Urinary bladder (tissue), 4 donors: ENCODE data around the gene GRIA1. TPM values are rescaled to one million over a fixed set of nuclear protein-coding genes. Genes with fewer than 3 reads are reported as not detected.

ENCODE experiments used
- DNase-seq: peaks from one replicate; pipeline ENCODE4 v3.0.0-alpha.2; 2015; ENCODE audit errors: extremely low spot score
- H3K27ac ChIP-seq: one replicate; pipeline ENCODE4 v1.5.1; 2013; ENCODE audit warnings: low read depth, mild to moderate bottlenecking, moderate library complexity
- H3K36me3 ChIP-seq: one replicate; pipeline ENCODE4 v1.6.1; 2013; ENCODE audit warnings: mild to moderate bottlenecking, moderate library complexity; ENCODE audit not compliant: insufficient read depth
- H3K4me1 ChIP-seq: one replicate; pipeline ENCODE4 v1.6.1; 2013; ENCODE audit warnings: mild to moderate bottlenecking, moderate library complexity; ENCODE audit not compliant: insufficient read depth
- H3K4me3 ChIP-seq: one replicate; pipeline ENCODE4 v1.5.1; 2013; ENCODE audit warnings: low read depth, low read length
- WGBS: extraction: QIAGEN DNeasy Blood & Tissue Kit; methylation state at CpG from one replicate; pipeline ENCODE4 v1.1.7; 2013; 5-methylcytosine and 5-hydroxymethylcytosine counted together
- polyA plus RNA-seq: library from polyadenylated mRNA; stranded (reverse); fragments of 200-250 nt; gene quantifications from one replicate; pipeline ENCODE4 v1.2.3, GENCODE V29; 2013
- total RNA-seq: library from RNA; depleted of rRNA; stranded (reverse); fragments of >200 nt; gene quantifications from one replicate; pipeline ENCODE4 v1.2.3, GENCODE V29; 2014
- donor health status: healthy with polysubstance abuse.
- donor health status: healthy.

GRIA1 gene
- total and polyA plus RNA-seq, 2 donors, result 0.27 to 3.0 TPM

- no peak for DNase-seq
- Histone ChIP-seq H3K36me3 (no peaks in the 10 kb centered on the region), H3K27ac (no peak overlapping the region), H3K4me3 (no peak overlapping the region), H3K4me1 (no peaks in the 10 kb centered on the region)
Measured at GRCh38 chr5:153543959-153544470, 53.5 kb downstream of the GRIA1 start.

- 50% methylated on average over 4 of the region's 4 CpGs for WGBS
- DNase-seq, result no peak
- no peak overlapping the region for H3K4me3 ChIP-seq
- no peaks in the 10 kb centered on the region for H3K36me3 ChIP-seq
- no peaks in the 10 kb centered on the region for H3K4me1 ChIP-seq
- no peak overlapping the region for H3K27ac ChIP-seq
Measured at GRCh38 chr5:153544706-153545105, 54.2 kb downstream of the GRIA1 start.

DNA sequence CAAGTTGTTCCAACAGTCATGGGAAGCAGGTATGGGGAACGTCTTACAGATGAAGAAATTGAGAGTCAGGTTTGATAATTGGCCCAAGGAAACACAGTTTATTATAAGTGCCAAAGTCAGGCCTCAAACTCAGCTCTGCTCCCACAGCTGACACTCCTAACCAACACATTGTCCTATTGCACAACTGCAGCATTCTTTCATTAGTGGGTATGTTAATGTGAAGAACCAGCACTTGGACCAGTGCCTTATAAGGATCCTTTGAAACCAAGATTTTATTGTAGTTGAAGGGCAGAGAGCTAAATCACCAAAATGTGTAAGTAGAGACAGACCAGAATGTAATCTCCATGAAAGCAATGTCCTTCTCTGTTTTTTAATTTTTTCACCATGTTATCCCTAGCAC, 56.1 kb downstream of the GRIA1 start:
- 76% methylated on average over 1 of the region's 1 CpG for WGBS
- H3K4me1 ChIP-seq, result no peaks in the 10 kb centered on the region
- H3K36me3 ChIP-seq, result no peaks in the 10 kb centered on the region
- H3K4me3 ChIP-seq, result no peak overlapping the region
- no peak for DNase-seq
- no peak overlapping the region for H3K27ac ChIP-seq

- DNase-seq, result no peak
- Histone ChIP-seq H3K4me1 (no peaks in the 10 kb centered on the region), H3K36me3 (no peaks in the 10 kb centered on the region), H3K27ac (no peak overlapping the region), H3K4me3 (no peak overlapping the region)
- 9% methylated on average over 1 of the region's 1 CpG for WGBS
Measured at GRCh38 chr5:153551537-153552079, 61.1 kb downstream of the GRIA1 start.

GRCh38 chr5:153552886-153553285, 62.4 kb downstream of the GRIA1 start:
- no peaks in the 10 kb centered on the region for H3K36me3 ChIP-seq
- no peak overlapping the region for H3K27ac ChIP-seq
- no peaks in the 10 kb centered on the region for H3K4me1 ChIP-seq
- no peak overlapping the region for H3K4me3 ChIP-seq
- no peak for DNase-seq

- no peak overlapping the region for H3K4me3 ChIP-seq
- 86% methylated on average over 6 of the region's 6 CpGs for WGBS
- DNase-seq, result no peak
- no peak overlapping the region for H3K27ac ChIP-seq
- no peaks in the 10 kb centered on the region for H3K36me3 ChIP-seq
- no peaks in the 10 kb centered on the region for H3K4me1 ChIP-seq
Measured at GRCh38 chr5:153555420-153556114, 65.1 kb downstream of the GRIA1 start.

GRCh38 chr5:153558957-153559356, 68.5 kb downstream of the GRIA1 start:
- Histone ChIP-seq H3K4me1 (no peaks in the 10 kb centered on the region), H3K36me3 (no peaks in the 10 kb centered on the region), H3K4me3 (no peak overlapping the region), H3K27ac (no peak overlapping the region)
- WGBS, result 77% methylated on average over 3 of the region's 3 CpGs
- no peak for DNase-seq

DNA sequence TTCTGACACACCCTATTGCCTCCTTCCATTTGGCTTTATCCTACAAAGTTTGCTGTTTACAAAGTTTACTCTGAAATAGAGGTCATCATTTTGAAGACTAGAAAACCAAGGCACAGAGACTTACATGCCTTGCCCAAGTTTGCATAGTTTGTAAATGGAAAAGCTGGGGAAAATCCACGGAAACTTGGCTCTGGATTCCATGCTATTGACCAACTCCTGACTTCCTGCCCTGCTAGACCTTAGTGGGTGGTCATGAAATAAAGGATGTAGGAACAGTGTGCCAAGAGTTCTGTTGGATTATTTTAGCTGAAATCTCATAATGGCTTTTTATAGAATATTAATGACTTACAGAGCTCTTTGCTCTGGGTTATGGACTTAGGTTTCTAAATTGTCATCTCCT, 69.5 kb downstream of the GRIA1 start:
- H3K4me1 ChIP-seq, result no peaks in the 10 kb centered on the region
- no peak for DNase-seq
- no peak overlapping the region for H3K27ac ChIP-seq
- no peaks in the 10 kb centered on the region for H3K36me3 ChIP-seq
- H3K4me3 ChIP-seq, result no peak overlapping the region
- WGBS, result 41% methylated on average over 1 of the region's 1 CpG

DNA sequence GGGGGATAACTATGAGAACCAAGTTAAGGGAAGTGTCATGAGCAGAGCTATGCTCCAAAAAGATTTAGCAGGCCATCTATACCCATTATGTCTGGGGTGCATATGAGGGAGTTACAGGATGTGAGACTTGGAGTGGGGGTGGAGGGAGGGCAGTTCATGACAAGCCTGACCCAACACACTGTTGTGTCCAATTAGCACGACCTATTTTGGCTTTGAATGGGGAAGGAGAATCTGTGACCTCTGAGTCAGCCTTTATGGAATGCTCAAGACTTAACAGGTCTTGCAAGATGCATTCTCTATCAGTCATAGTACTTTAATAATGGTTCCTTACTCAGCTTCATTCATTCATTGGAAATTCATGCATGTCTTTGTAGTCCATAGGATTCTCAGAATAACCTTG, 71.7 kb downstream of the GRIA1 start:
- Histone ChIP-seq H3K27ac (no peak overlapping the region), H3K4me1 (no peaks in the 10 kb centered on the region), H3K4me3 (no peak overlapping the region), H3K36me3 (no peaks in the 10 kb centered on the region)
- 62% methylated on average over 1 of the region's 1 CpG for WGBS
- DNase-seq, result no peak

DNA sequence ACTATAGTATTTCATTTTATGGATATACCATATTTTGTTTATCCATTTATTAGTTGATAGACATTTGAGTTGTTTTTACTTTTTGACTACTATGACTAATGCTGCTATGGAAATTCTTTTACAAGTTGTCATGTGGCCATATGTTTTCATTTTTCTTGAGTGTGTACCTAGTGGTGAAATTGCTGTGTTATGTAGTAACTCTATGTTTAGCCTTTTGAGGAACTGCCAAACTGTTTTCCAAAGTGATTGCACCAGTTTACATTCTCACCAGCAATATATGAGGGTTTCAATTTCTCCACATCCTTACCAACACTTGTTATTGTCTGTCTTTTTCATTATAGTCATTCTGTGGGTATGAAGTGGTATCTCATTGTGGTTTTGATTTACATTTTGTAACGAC, 75.4 kb downstream of the GRIA1 start:
- H3K27ac ChIP-seq, result no peak overlapping the region
- 76% methylated on average over 1 of the region's 1 CpG for WGBS
- H3K4me3 ChIP-seq, result no peak overlapping the region
- H3K36me3 ChIP-seq, result no peaks in the 10 kb centered on the region
- no peaks in the 10 kb centered on the region for H3K4me1 ChIP-seq
- DNase-seq, result no peak

- WGBS, result 38% methylated on average over 1 of the region's 1 CpG
- Histone ChIP-seq H3K4me1 (no peaks in the 10 kb centered on the region), H3K27ac (no peak overlapping the region), H3K36me3 (no peaks in the 10 kb centered on the region), H3K4me3 (no peak overlapping the region)
- DNase-seq, result no peak
Measured at GRCh38 chr5:153569036-153569435, 78.6 kb downstream of the GRIA1 start.

DNA sequence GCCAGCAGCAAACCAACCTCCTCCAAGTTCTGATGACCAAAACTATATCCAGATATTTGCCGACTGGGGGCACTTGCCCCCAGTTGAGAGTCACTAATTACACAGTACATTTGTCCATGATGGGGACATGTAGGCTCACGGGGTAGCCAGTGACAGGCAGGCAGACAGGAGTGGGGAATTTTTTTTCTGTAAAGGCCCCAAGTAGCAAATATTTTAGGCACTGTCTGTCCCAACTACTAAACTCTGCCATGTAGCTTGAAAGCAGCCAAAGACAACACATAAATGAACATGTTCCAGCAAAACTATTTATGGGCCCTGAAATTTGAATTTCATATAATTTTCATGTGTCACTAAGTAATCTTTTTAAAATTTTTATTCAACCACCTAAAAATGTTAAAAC, 80.7 kb downstream of the GRIA1 start:
- Histone ChIP-seq H3K4me1 (no peaks in the 10 kb centered on the region), H3K4me3 (no peak overlapping the region), H3K36me3 (no peaks in the 10 kb centered on the region), H3K27ac (no peak overlapping the region)
- no peak for DNase-seq
- 75% methylated on average over 2 of the region's 2 CpGs for WGBS

GRCh38 chr5:153572411-153573145, 82.1 kb downstream of the GRIA1 start:
- Histone ChIP-seq H3K36me3 (no peaks in the 10 kb centered on the region), H3K27ac (no peak overlapping the region), H3K4me3 (no peak overlapping the region), H3K4me1 (no peaks in the 10 kb centered on the region)
- DNase-seq, result no peak
- 78% methylated on average over 8 of the region's 8 CpGs for WGBS
